Cardiac muscle cell (in vitro differentiated cells and primary cell): ENCODE results near the gene GRIN1. TPM values are rescaled to one million over a fixed set of nuclear protein-coding genes. Genes with fewer than 3 reads are reported as not detected.

Source experiments
- DNase-seq, 2 donors: peaks; one replicate each; pipeline versions ENCODE4 v3.0.0 to v3.0.0-alpha.2; 2010 to 2017; ENCODE audit warnings: low read depth in 1 of 2, low spot score in 1 of 2
- H3K27ac ChIP-seq: fragments of 200-600 bp; sonication (generic); 2 replicates; pipeline ENCODE4 v1.5.1; 2016
- H3K27me3 ChIP-seq: fragments of 200-600 bp; sonication (generic); 2 replicates; pipeline ENCODE4 v1.6.0; 2016; ENCODE audit warnings: control low read depth
- H3K36me3 ChIP-seq: fragments of 200-600 bp; sonication (generic); 2 replicates; pipeline ENCODE4 v1.5.1; 2016; ENCODE audit warnings: control low read depth
- H3K4me1 ChIP-seq: fragments of 200-600 bp; sonication (generic); 2 replicates; pipeline ENCODE4 v1.8.1; 2017; ENCODE audit warnings: low read depth, mild to moderate bottlenecking, mixed run types
- H3K4me3 ChIP-seq: fragments of 200-600 bp; sonication (generic); 2 replicates; pipeline ENCODE4 v1.5.1; 2016; ENCODE audit warnings: mild to moderate bottlenecking
- H3K9me3 ChIP-seq: fragments of 200-600 bp; sonication (generic); 2 replicates; pipeline ENCODE4 v1.5.1; 2017; ENCODE audit warnings: low read depth, mild to moderate bottlenecking, control low read depth
- polyA plus RNA-seq: library from polyadenylated mRNA; unstranded; fragments of >200 nt; fragmentation: Nextera tagmentation; extraction: Ambion mirVana; gene quantifications from 2 replicates; pipeline ENCODE4 v1.2.1, GENCODE V29; 2016
- total RNA-seq: library from RNA; depleted of rRNA; stranded (reverse); fragments of >200 nt; gene quantifications from 2 replicates; pipeline ENCODE4 v1.2.3, GENCODE V29; 2016
- TF ChIP-seq, protein P1 (sequence below): IDR thresholded peaks from 2 replicates; pipeline ENCODE4 v1.5.1; 2012; ENCODE audit warnings: low read depth, mild to moderate bottlenecking, low read length

The GRIN1 gene
- total and polyA plus RNA-seq, 2 experiments from 2014 or later: 0.03 to 0.22 TPM

DNA sequence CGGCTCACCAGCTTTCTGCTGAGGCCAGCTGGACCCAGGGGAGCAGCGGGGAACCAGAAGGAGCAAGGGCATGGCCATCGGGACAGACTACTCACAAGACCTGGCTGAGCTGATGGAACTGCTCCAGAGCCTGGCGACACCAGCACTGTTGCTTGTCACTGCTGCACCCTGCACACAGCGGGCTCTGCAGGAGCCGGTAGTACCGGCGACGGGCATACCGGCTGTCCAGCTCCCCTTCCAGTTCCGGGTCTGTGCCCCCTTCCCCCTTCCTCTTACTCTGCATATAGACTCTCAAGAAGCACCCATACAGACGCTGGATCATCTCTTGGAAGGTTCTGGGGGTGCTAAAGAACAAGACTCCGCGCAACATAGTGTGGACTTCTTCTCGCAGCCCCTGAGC lies 48.4 kb downstream of the GRIN1 start:
- H3K4me3 ChIP-seq: peak overlapping the region; percentile 82
- H3K4me1 ChIP-seq: peaks cover 18% of the 10 kb centered on the region
- TF ChIP-seq, protein P1, sequence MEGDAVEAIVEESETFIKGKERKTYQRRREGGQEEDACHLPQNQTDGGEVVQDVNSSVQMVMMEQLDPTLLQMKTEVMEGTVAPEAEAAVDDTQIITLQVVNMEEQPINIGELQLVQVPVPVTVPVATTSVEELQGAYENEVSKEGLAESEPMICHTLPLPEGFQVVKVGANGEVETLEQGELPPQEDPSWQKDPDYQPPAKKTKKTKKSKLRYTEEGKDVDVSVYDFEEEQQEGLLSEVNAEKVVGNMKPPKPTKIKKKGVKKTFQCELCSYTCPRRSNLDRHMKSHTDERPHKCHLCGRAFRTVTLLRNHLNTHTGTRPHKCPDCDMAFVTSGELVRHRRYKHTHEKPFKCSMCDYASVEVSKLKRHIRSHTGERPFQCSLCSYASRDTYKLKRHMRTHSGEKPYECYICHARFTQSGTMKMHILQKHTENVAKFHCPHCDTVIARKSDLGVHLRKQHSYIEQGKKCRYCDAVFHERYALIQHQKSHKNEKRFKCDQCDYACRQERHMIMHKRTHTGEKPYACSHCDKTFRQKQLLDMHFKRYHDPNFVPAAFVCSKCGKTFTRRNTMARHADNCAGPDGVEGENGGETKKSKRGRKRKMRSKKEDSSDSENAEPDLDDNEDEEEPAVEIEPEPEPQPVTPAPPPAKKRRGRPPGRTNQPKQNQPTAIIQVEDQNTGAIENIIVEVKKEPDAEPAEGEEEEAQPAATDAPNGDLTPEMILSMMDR: no peak
- H3K36me3 ChIP-seq: peaks cover 19% of the 10 kb centered on the region
- H3K27ac ChIP-seq: no peak overlapping the region
- no peaks in the 10 kb centered on the region for H3K9me3 ChIP-seq
- no peak for DNase-seq
- H3K27me3 ChIP-seq: no peaks in the 10 kb centered on the region

DNA sequence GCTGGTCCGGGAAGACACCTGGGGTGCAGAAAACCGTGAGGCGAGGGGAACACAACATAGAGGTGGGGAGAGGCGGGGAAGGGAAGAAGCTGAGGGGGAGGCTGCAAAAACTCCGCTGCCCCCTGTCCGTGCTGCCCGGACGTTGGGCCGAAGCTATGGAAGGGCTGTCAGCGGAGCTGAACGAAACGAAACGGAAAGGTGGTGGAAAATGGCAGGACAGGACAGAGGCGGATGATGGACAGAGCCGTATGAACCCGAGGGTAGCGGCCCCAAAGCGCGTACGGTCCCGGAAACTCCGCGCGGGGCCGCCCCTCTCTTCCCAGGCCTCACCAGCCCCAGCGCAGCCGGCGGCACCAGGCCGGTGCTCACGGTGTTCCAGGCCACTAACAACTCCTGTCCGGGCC lies 49.1 kb downstream of the GRIN1 start:
- peak overlapping the region; percentile 82 for H3K4me3 ChIP-seq
- H3K9me3 ChIP-seq: no peaks in the 10 kb centered on the region
- TF ChIP-seq, protein P1: no peak
- peaks cover 12% of the 10 kb centered on the region for H3K36me3 ChIP-seq
- DNase-seq: no peak
- no peaks in the 10 kb centered on the region for H3K27me3 ChIP-seq
- peak overlapping the region; percentile 96 for H3K27ac ChIP-seq
- H3K4me1 ChIP-seq: peaks cover 18% of the 10 kb centered on the region

DNA sequence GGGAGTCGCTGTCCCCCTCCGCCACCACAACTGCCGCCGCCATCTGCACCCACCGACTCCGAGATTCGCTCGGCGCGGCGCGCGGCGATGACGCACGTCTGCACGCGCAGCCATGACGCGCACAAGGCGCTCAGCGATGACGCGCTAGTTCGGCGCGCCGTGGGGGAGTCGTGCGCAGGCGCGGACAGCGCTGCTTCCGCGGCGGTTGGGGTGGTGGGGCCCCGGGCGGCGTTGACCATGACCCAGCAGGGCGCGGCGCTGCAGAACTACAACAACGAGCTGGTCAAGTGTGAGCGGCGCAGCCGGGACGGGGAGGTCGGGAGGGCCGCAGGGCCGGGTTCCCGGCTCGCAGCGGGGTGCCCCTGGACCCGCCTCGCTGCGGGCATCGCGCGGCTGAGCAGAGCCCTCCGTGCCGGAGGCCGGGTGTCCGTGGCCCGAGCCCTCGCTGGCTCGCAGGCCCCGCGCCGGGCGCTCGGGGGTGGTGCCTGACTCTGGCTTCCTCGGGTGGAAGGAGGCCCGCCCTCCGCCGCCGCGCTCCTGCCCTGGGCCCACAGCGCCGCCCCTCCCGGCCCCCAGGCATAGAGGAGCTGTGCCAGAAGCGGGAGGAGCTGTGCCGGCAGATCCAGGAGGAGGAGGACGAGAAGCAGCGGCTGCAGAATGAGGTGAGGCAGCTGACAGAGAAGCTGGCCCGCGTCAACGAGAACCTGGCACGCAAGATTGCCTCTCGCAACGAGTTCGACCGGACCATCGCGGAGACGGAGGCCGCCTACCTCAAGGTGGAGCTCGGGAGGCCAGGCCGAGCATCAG lies 49.7 kb downstream of the GRIN1 start, which contains the start of the genes ANAPC2 and SSNA1:
Gene ANAPC2 (minus strand): TSS at position 71 of the 807 bp plus-strand sequence. CDS start 28 bp downstream, at position 43.
Gene SSNA1 (plus strand): TSS at position 187 of the 807 bp plus-strand sequence. CDS start 51 bp downstream, at position 238.
- peak; percentile 96 for DNase-seq
- peak within 1 kb of the TSS; percentile 96 for H3K27ac ChIP-seq
- H3K4me3 ChIP-seq: peak within 1 kb of the TSS; percentile 82
- TF ChIP-seq, protein P1: peak; percentile 50
- H3K4me1 ChIP-seq: peaks cover 18% of the 10 kb centered on the region
- H3K36me3 ChIP-seq: peaks cover 7% of the 10 kb centered on the region
- no peaks in the 10 kb centered on the region for H3K27me3 ChIP-seq
- H3K9me3 ChIP-seq: no peaks in the 10 kb centered on the region

DNA sequence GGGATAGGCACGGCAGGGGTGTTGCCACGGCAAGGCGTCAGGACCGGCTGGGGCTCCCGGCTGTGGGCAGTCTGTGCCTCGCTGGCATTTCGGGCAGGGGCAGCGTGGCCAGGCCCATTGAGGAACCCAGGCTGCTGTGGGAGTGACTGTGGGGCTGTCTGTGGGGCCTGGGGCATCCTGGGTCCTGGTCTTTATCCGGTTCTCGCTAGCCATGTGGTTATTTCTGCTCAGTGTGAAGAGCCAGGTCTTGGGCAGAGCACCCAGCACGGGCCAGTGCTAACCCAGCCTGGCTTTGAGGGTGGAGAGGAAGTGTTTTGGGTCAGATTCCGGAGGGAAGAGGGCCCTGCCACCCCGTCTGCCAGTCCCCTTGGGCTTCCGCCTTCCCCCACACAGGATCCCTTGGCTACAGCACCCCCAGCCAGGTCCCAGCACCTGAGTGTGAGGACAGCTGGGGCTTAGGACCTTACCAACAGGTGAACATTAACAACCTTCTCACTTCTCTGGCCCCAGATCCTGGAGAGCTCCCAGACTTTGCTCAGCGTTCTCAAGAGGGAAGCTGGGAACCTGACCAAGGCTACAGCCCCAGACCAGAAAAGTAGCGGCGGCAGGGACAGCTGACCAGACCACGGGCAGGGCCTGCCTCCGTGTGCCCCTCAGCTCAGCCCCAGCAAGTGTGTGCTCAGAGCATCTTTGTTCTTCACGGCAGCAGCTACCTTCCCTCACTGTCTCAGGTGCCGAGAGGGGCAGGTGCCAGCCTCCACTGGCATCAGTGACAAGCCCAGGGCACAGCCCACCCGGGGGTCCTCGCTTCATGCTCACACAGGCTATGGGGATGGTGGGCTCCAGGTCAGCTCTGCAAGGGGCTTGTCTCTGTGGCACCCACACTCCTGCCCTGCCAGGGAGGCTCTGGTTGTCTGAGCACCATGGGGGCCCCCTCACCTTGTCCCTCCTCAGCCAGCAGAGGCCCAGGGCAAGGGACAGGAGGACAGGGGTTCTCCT lies 50.6 kb downstream of the GRIN1 start:
- H3K4me3 ChIP-seq: peak overlapping the region; percentile 82
- H3K4me1 ChIP-seq: peaks cover 18% of the 10 kb centered on the region
- DNase-seq: no peak
- H3K9me3 ChIP-seq: no peaks in the 10 kb centered on the region
- H3K27me3 ChIP-seq: no peaks in the 10 kb centered on the region
- peaks cover 7% of the 10 kb centered on the region for H3K36me3 ChIP-seq
- TF ChIP-seq, protein P1: no peak
- peak overlapping the region; percentile 96 for H3K27ac ChIP-seq

DNA sequence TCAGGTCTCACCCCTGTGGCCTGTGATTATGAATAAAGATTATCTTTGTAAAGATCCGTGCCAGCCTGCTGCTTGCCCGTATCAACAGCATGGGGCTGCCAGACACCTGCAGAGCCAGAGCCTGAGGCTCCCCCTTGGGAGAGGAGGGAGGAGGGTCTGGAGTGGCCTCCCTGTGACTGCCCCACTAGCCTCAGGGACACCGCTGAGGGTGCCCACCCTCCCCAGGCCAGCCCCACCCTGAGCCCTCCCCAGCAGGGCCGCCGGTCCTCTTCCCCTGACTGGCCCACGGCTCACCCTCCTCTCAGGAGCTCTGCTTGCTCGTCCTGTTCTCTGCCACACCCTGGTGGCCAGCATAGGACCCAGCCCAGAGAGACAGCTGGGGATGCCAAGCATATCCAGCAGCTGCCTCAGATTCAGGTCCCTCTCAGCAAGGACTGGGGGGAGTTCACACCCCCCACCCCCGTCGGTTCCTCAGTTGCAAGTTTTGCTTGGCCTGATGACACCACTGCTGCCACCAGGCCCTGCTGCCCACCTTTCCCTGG lies 51.4 kb downstream of the GRIN1 start:
- Histone ChIP-seq H3K27ac (peak overlapping the region; percentile 96), H3K36me3 (peaks cover 7% of the 10 kb centered on the region), H3K4me1 (peaks cover 18% of the 10 kb centered on the region)

More for the DNA sequence above, 51.4 kb downstream of the GRIN1 start:
- no peak for DNase-seq
- TF ChIP-seq, protein P1: no peak
- Histone ChIP-seq H3K4me3 (no peak overlapping the region), H3K27me3 (no peaks in the 10 kb centered on the region), H3K9me3 (no peaks in the 10 kb centered on the region)
